HepG2 (cell line): ENCODE measurements around the gene MRPL14. TPM values are rescaled to one million over a fixed set of nuclear protein-coding genes. Genes with fewer than 3 reads are reported as not detected.

Experiments used
- CCDC6 ChIP-seq: sonication (generic); formaldehyde crosslinking; IDR thresholded peaks from 2 replicates; pipeline ENCODE4 v1.8.1; 2022; ENCODE audit warnings: mild to moderate bottlenecking, missing genetic modification reagents, moderate library complexity
- FOSL2 ChIP-seq: sonication (generic); formaldehyde crosslinking; IDR thresholded peaks from 2 replicates; pipeline ENCODE4 v1.4.0; 2020; ENCODE audit warnings: missing genetic modification reagents
- GABPA ChIP-seq, 2 experiments: IDR thresholded peaks; 2 replicates each; pipeline ENCODE4 v1.6.1; 2011 to 2016; ENCODE audit warnings: low read depth in 2 of 2, low read length in 1 of 2, missing biosample characterization in 1 of 2, missing genetic modification characterization in 1 of 2
- HNF4A ChIP-seq: sonication (generic); formaldehyde crosslinking; IDR thresholded peaks from 2 replicates; pipeline ENCODE4 v1.4.0; 2020; ENCODE audit warnings: missing genetic modification reagents
- IKZF4 ChIP-seq: sonication (generic); formaldehyde crosslinking; IDR thresholded peaks from 2 replicates; pipeline ENCODE4 v1.5.1; 2020; ENCODE audit warnings: borderline replicate concordance, mild to moderate bottlenecking, low read depth, missing genetic modification reagents; ENCODE audit errors: not compliant biosample characterization
- KLF15 ChIP-seq: sonication (generic); formaldehyde crosslinking; IDR thresholded peaks from 2 replicates; pipeline ENCODE4 v1.8.1; 2023; ENCODE audit warnings: borderline replicate concordance, mild to moderate bottlenecking, inconsistent platforms, missing genetic modification reagents, mixed read lengths
- ZNF253 ChIP-seq: sonication (generic); formaldehyde crosslinking; IDR thresholded peaks from 2 replicates; pipeline ENCODE4 v1.8.0; 2022; ENCODE audit warnings: mild to moderate bottlenecking, missing genetic modification reagents, borderline replicate concordance
- ZNF331 ChIP-seq: sonication (generic); formaldehyde crosslinking; IDR thresholded peaks from 2 replicates; pipeline ENCODE4 v1.4.0; 2020; ENCODE audit warnings: missing genetic modification reagents
- ZNF543 ChIP-seq: sonication (generic); formaldehyde crosslinking; IDR thresholded peaks from 2 replicates; pipeline ENCODE4 v1.4.0; 2020; ENCODE audit warnings: mild to moderate bottlenecking, missing genetic modification reagents
- polyA plus RNA-seq, 8 experiments: library from polyadenylated mRNA; depleted of rRNA in 3 of 8; stranded (reverse) in 7 of 8; unstranded in 1 of 8; fragments of >200 nt; fragmentation: Illumina TruSeq in 4 of 8; extraction: Trizol in 4 of 8; gene quantifications; 2 replicates each; pipeline versions ENCODE4 v1.2.1 to v1.2.3, GENCODE V29; 2011 to 2016; ENCODE audit warnings: low read depth in 4 of 8, missing spikeins in 1 of 8, mixed read lengths in 1 of 8; ENCODE audit not compliant: insufficient read depth in 1 of 8
- total RNA-seq, 5 experiments: library from RNA; depleted of rRNA; stranded (reverse); fragments of >200 nt; fragmentation: Illumina TruSeq; extraction: Trizol; gene quantifications; 2 replicates each; pipeline ENCODE4 v1.2.3, GENCODE V29; 2016; ENCODE audit warnings: low read depth in 1 of 5
- TF ChIP-seq, protein P1 (sequence below): sonication (generic); formaldehyde crosslinking; IDR thresholded peaks from 2 replicates; pipeline ENCODE4 v1.4.0; 2020; ENCODE audit warnings: missing genetic modification reagents
- TF ChIP-seq, protein P2 (sequence below): sonication (generic); formaldehyde crosslinking; IDR thresholded peaks from 2 replicates; pipeline ENCODE4 v1.5.0; 2020; ENCODE audit warnings: mild to moderate bottlenecking, low read depth, missing genetic modification reagents, borderline replicate concordance
- TF ChIP-seq, protein P3 (sequence below): sonication (generic); formaldehyde crosslinking; IDR thresholded peaks from 2 replicates; pipeline ENCODE4 v1.9.0; 2021; ENCODE audit warnings: missing genetic modification reagents, borderline replicate concordance
- TF ChIP-seq, protein P4 (sequence below): sonication (generic); formaldehyde crosslinking; IDR thresholded peaks from 2 replicates; pipeline ENCODE4 v1.4.0; 2020; ENCODE audit warnings: mild to moderate bottlenecking, missing genetic modification reagents, borderline replicate concordance
- TF ChIP-seq, protein P5 (sequence below): IDR thresholded peaks from 2 replicates; pipeline ENCODE4 v1.6.1; 2016; ENCODE audit warnings: low read depth
- TF ChIP-seq, protein P6 (sequence below), 2 experiments: sonication (generic) in 1 of 2; formaldehyde crosslinking in 1 of 2; IDR thresholded peaks; 2 replicates each; pipeline versions ENCODE4 v1.5.1 to v1.6.1; 2011 to 2020; ENCODE audit warnings: borderline replicate concordance in 1 of 2, low read depth in 1 of 2, low read length in 1 of 2, mild to moderate bottlenecking in 1 of 2, missing genetic modification reagents in 1 of 2, moderate library complexity in 1 of 2

Gene MRPL14
- total and polyA plus RNA-seq, 2 of the 13 experiments (the other 11 are each of a cell fraction or from before 2014, with no cell fraction given): 157 to 178 TPM

DNA sequence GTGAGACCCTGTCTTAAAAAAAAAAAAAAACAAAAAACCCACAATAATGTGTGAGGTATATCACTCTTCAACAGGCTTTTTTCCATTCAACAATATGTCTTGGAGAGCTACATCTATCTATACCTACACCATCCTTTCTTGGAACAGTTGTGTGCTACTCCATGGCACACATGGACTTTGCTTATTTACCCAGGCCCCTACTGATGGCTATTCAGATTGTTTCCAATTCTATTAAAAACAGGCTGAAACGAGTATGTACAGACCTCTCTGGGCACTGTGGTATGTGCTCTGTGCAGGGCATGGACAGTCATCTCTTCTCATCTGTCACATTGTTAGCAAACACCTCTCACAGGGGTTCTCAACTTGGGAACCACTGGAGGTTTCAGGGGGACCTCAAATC, 28.1 kb downstream of the MRPL14 start (continued):
- TF ChIP-seq, protein P1, sequence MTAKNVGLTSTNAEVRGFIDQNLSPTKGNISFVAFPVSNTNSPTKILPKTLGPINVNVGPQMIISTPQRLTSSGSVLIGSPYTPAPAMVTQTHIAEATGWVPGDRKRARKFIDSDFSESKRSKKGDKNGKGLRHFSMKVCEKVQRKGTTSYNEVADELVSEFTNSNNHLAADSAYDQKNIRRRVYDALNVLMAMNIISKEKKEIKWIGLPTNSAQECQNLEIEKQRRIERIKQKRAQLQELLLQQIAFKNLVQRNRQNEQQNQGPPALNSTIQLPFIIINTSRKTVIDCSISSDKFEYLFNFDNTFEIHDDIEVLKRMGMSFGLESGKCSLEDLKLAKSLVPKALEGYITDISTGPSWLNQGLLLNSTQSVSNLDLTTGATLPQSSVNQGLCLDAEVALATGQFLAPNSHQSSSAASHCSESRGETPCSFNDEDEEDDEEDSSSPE: no peak
- TF ChIP-seq ZNF331 (CRISPR knock-in tag): 0 out of 2 replicates have a peak, but pooled peaks have one; percentile 24
- TF ChIP-seq FOSL2 (CRISPR knock-in tag): no peak
- TF ChIP-seq, protein P2, sequence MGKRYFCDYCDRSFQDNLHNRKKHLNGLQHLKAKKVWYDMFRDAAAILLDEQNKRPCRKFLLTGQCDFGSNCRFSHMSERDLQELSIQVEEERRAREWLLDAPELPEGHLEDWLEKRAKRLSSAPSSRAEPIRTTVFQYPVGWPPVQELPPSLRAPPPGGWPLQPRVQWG (CRISPR knock-in tag): no peak
- TF ChIP-seq, protein P3, sequence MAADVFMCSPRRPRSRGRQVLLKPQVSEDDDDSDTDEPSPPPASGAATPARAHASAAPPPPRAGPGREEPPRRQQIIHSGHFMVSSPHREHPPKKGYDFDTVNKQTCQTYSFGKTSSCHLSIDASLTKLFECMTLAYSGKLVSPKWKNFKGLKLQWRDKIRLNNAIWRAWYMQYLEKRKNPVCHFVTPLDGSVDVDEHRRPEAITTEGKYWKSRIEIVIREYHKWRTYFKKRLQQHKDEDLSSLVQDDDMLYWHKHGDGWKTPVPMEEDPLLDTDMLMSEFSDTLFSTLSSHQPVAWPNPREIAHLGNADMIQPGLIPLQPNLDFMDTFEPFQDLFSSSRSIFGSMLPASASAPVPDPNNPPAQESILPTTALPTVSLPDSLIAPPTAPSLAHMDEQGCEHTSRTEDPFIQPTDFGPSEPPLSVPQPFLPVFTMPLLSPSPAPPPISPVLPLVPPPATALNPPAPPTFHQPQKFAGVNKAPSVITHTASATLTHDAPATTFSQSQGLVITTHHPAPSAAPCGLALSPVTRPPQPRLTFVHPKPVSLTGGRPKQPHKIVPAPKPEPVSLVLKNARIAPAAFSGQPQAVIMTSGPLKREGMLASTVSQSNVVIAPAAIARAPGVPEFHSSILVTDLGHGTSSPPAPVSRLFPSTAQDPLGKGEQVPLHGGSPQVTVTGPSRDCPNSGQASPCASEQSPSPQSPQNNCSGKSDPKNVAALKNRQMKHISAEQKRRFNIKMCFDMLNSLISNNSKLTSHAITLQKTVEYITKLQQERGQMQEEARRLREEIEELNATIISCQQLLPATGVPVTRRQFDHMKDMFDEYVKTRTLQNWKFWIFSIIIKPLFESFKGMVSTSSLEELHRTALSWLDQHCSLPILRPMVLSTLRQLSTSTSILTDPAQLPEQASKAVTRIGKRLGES (CRISPR knock-in tag): no peak
- TF ChIP-seq, protein P4, sequence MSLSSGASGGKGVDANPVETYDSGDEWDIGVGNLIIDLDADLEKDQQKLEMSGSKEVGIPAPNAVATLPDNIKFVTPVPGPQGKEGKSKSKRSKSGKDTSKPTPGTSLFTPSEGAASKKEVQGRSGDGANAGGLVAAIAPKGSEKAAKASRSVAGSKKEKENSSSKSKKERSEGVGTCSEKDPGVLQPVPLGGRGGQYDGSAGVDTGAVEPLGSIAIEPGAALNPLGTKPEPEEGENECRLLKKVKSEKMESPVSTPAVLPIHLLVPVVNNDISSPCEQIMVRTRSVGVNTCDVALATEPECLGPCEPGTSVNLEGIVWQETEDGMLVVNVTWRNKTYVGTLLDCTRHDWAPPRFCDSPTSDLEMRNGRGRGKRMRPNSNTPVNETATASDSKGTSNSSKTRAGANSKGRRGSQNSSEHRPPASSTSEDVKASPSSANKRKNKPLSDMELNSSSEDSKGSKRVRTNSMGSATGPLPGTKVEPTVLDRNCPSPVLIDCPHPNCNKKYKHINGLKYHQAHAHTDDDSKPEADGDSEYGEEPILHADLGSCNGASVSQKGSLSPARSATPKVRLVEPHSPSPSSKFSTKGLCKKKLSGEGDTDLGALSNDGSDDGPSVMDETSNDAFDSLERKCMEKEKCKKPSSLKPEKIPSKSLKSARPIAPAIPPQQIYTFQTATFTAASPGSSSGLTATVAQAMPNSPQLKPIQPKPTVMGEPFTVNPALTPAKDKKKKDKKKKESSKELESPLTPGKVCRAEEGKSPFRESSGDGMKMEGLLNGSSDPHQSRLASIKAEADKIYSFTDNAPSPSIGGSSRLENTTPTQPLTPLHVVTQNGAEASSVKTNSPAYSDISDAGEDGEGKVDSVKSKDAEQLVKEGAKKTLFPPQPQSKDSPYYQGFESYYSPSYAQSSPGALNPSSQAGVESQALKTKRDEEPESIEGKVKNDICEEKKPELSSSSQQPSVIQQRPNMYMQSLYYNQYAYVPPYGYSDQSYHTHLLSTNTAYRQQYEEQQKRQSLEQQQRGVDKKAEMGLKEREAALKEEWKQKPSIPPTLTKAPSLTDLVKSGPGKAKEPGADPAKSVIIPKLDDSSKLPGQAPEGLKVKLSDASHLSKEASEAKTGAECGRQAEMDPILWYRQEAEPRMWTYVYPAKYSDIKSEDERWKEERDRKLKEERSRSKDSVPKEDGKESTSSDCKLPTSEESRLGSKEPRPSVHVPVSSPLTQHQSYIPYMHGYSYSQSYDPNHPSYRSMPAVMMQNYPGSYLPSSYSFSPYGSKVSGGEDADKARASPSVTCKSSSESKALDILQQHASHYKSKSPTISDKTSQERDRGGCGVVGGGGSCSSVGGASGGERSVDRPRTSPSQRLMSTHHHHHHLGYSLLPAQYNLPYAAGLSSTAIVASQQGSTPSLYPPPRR (CRISPR knock-in tag): peak; percentile 43; the same call in 1 of the 2 replicates
- no peak for TF ChIP-seq KLF15 (CRISPR knock-in tag)
- TF ChIP-seq CCDC6 (CRISPR knock-in tag): no peak
- no peak for TF ChIP-seq ZNF253 (CRISPR knock-in tag)
- TF ChIP-seq HNF4A (CRISPR knock-in tag): peak; percentile 88
- TF ChIP-seq IKZF4: no peak
- TF ChIP-seq, protein P5, sequence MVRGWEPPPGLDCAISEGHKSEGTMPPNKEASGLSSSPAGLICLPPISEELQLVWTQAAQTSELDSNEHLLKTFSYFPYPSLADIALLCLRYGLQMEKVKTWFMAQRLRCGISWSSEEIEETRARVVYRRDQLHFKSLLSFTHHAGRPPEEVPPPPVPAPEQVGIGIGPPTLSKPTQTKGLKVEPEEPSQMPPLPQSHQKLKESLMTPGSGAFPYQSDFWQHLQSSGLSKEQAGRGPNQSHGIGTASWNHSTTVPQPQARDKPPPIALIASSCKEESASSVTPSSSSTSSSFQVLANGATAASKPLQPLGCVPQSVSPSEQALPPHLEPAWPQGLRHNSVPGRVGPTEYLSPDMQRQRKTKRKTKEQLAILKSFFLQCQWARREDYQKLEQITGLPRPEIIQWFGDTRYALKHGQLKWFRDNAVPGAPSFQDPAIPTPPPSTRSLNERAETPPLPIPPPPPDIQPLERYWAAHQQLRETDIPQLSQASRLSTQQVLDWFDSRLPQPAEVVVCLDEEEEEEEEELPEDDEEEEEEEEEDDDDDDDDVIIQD: 0 out of 2 replicates have a peak, but pooled peaks have one; percentile 25
- no peak for TF ChIP-seq GABPA (IDR thresholded peaks at IDR 0.05; ENCODE audit: low read depth, low read length)
- TF ChIP-seq GABPA (CRISPR knock-in tag; IDR thresholded peaks at IDR 0.05; ENCODE audit: low read depth): no peak
- TF ChIP-seq, protein P6, sequence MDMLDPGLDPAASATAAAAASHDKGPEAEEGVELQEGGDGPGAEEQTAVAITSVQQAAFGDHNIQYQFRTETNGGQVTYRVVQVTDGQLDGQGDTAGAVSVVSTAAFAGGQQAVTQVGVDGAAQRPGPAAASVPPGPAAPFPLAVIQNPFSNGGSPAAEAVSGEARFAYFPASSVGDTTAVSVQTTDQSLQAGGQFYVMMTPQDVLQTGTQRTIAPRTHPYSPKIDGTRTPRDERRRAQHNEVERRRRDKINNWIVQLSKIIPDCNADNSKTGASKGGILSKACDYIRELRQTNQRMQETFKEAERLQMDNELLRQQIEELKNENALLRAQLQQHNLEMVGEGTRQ (IDR thresholded peaks at IDR 0.05; ENCODE audit: low read depth, low read length): no peak
- TF ChIP-seq, protein P6 (CRISPR knock-in tag; IDR thresholded peaks at IDR 0.05; ENCODE audit: borderline replicate concordance): no peak
- TF ChIP-seq ZNF543 (CRISPR knock-in tag): no peak
